ENCODE data around the gene CYP24A1. TPM values are rescaled to one million over a fixed set of nuclear protein-coding genes. Genes with fewer than 3 reads are reported as not detected.
A peak's percentile ranks its signal among the peaks of the same experiment; 100 is the strongest.

CYP24A1 gene
- total RNA-seq, 4 donors from 2014 or later: 1.0 to 2.5 (median 1.5) TPM; not detected in 1

- WGBS: 52% methylated on average over 7 of the region's 7 CpGs
- H3K27ac ChIP-seq: peak overlapping the region; percentile 99
- peaks cover 31% of the 10 kb centered on the region for H3K4me1 ChIP-seq
- TF ChIP-seq EP300 (IDR thresholded peaks at IDR 0.05): no peak
- no peak for TF ChIP-seq POLR2A (IDR thresholded peaks at IDR 0.05)
- no peak for TF ChIP-seq POLR2AphosphoS5 (IDR thresholded peaks at IDR 0.05)
- TF ChIP-seq CTCF (IDR thresholded peaks at IDR 0.05): no peak
- DNase-seq (ENCODE audit: low spot score in 2 of 2): no peak
- no peaks in the 10 kb centered on the region for H3K9me3 ChIP-seq
- H3K4me3 ChIP-seq: peak overlapping the region; percentile 80
- no peaks in the 10 kb centered on the region for H3K27me3 ChIP-seq
- H3K36me3 ChIP-seq: no peaks in the 10 kb centered on the region
Measured at GRCh38 chr20:54207053-54207742, 33.4 kb upstream of the CYP24A1 start.

- DNase-seq (ENCODE audit: low spot score in 2 of 2): no peak
- Histone ChIP-seq H3K4me1 (peaks cover 26% of the 10 kb centered on the region), H3K27ac (no peak overlapping the region), H3K27me3 (no peaks in the 10 kb centered on the region), H3K9me3 (no peaks in the 10 kb centered on the region), H3K4me3 (no peak overlapping the region), H3K36me3 (no peaks in the 10 kb centered on the region)
- 81% methylated on average over 8 of the region's 8 CpGs for WGBS
- TF ChIP-seq EP300 (IDR thresholded peaks at IDR 0.05) (no peak), CTCF (IDR thresholded peaks at IDR 0.05) (no peak)
Measured at GRCh38 chr20:54205450-54205849, 31.7 kb upstream of the CYP24A1 start.

- no peak for DNase-seq (ENCODE audit: low spot score in 2 of 2)
- H3K27ac ChIP-seq: no peak overlapping the region
- no peak for TF ChIP-seq CTCF (IDR thresholded peaks at IDR 0.05)
- TF ChIP-seq POLR2AphosphoS5 (IDR thresholded peaks at IDR 0.05): no peak
- no peak for TF ChIP-seq POLR2A (IDR thresholded peaks at IDR 0.05)
- TF ChIP-seq EP300 (IDR thresholded peaks at IDR 0.05): no peak
- H3K27me3 ChIP-seq: no peaks in the 10 kb centered on the region
- no peaks in the 10 kb centered on the region for H3K9me3 ChIP-seq
- H3K4me3 ChIP-seq: no peak overlapping the region
- H3K4me1 ChIP-seq: peaks cover 19% of the 10 kb centered on the region
- no peaks in the 10 kb centered on the region for H3K36me3 ChIP-seq
- WGBS: 89% methylated on average over 5 of the region's 5 CpGs
Measured at GRCh38 chr20:54204481-54204880, 30.7 kb upstream of the CYP24A1 start.

GRCh38 chr20:54204063-54204462 is 30.3 kb upstream of the CYP24A1 start:
- no peak for TF ChIP-seq EP300 (IDR thresholded peaks at IDR 0.05)
- TF ChIP-seq POLR2A (IDR thresholded peaks at IDR 0.05): no peak
- TF ChIP-seq CTCF (IDR thresholded peaks at IDR 0.05): no peak
- TF ChIP-seq POLR2AphosphoS5 (IDR thresholded peaks at IDR 0.05): no peak
- 69% methylated on average over 6 of the region's 6 CpGs for WGBS
- DNase-seq (ENCODE audit: low spot score in 2 of 2): no peak
- H3K4me1 ChIP-seq: peaks cover 16% of the 10 kb centered on the region
- no peaks in the 10 kb centered on the region for H3K36me3 ChIP-seq
- H3K27me3 ChIP-seq: no peaks in the 10 kb centered on the region
- H3K4me3 ChIP-seq: no peak overlapping the region
- no peak overlapping the region for H3K27ac ChIP-seq
- H3K9me3 ChIP-seq: no peaks in the 10 kb centered on the region

GRCh38 chr20:54203281-54203680 is 29.5 kb upstream of the CYP24A1 start:
- H3K27ac ChIP-seq: no peak overlapping the region
- peaks cover 8% of the 10 kb centered on the region for H3K4me1 ChIP-seq
- H3K9me3 ChIP-seq: no peaks in the 10 kb centered on the region
- H3K4me3 ChIP-seq: no peak overlapping the region
- no peak for TF ChIP-seq POLR2A (IDR thresholded peaks at IDR 0.05)
- TF ChIP-seq CTCF (IDR thresholded peaks at IDR 0.05): no peak
- no peak for TF ChIP-seq POLR2AphosphoS5 (IDR thresholded peaks at IDR 0.05)
- no peak for TF ChIP-seq EP300 (IDR thresholded peaks at IDR 0.05)
- WGBS: 50% methylated on average over 5 of the region's 5 CpGs
- no peaks in the 10 kb centered on the region for H3K27me3 ChIP-seq
- DNase-seq (ENCODE audit: low spot score in 2 of 2): no peak
- H3K36me3 ChIP-seq: no peaks in the 10 kb centered on the region

Measured in suprapubic skin (tissue), 4 donors.